WTC11 (cell line): ENCODE results near the gene SH3D21. TPM values are rescaled to one million over a fixed set of nuclear protein-coding genes. Genes with fewer than 3 reads are reported as not detected.

ENCODE experiments used
- ATAC-seq: fragments of 200-7000 bp; cut with Tn5 transposase; 2 replicates; pipeline ENCODE4 v1.10.0; 2021; ENCODE audit warnings: mild to moderate bottlenecking, moderate library complexity
- CTCF ChIA-PET: fragments of 300-600 bp; sonication (Branson Sonifier 250); formaldehyde crosslinking; loops from one replicate; lab custom pipeline; 2021; ENCODE audit warnings: antibody characterized with exemption; lab: Charles Lee
- POLR2A ChIA-PET: fragments of 350-600 bp; sonication (Branson Sonifier 250); formaldehyde crosslinking; loops from one replicate; lab custom pipeline; 2021; ENCODE audit warnings: antibody characterized with exemption; lab: Charles Lee
- DNase-seq: peaks from one replicate; pipeline ENCODE4 v3.0.0; 2021; ENCODE audit warnings: low spot score
- H3K27ac Mint-ChIP-seq: 2 replicates; pipeline ENCODE4 v1.8.0; 2021; ENCODE audit warnings: mixed read lengths
- H3K27me3 Mint-ChIP-seq: 2 replicates; pipeline ENCODE4 v1.8.0; 2021; ENCODE audit warnings: low read depth, mild to moderate bottlenecking, moderate library complexity, mixed read lengths
- H3K36me3 Mint-ChIP-seq: 2 replicates; pipeline ENCODE4 v1.8.0; 2021; ENCODE audit warnings: mixed read lengths
- H3K4me1 Mint-ChIP-seq: 2 replicates; pipeline ENCODE4 v1.8.0; 2022; ENCODE audit warnings: mixed read lengths
- H3K4me3 Mint-ChIP-seq: 2 replicates; pipeline ENCODE4 v1.8.0; 2021; ENCODE audit warnings: mild to moderate bottlenecking, moderate library complexity, mixed read lengths
- H3K9me3 Mint-ChIP-seq: 2 replicates; pipeline ENCODE4 v1.8.0; 2021; ENCODE audit warnings: mixed read lengths
- ATF1 ChIP-seq: sonication (generic); formaldehyde crosslinking; IDR thresholded peaks from 2 replicates; pipeline ENCODE4 v1.8.1; 2023; ENCODE audit warnings: mild to moderate bottlenecking, moderate library complexity, missing genetic modification reagents
- CREB1 ChIP-seq: sonication (generic); formaldehyde crosslinking; IDR thresholded peaks from 2 replicates; pipeline ENCODE4 v1.8.0; 2023; ENCODE audit warnings: mild to moderate bottlenecking, missing genetic modification reagents
- ESRRA ChIP-seq: sonication (generic); formaldehyde crosslinking; IDR thresholded peaks from 2 replicates; pipeline ENCODE4 v1.8.1; 2022; ENCODE audit warnings: mild to moderate bottlenecking, missing genetic modification reagents, borderline replicate concordance
- ETV6 ChIP-seq: sonication (generic); formaldehyde crosslinking; IDR thresholded peaks from 2 replicates; pipeline ENCODE4 v1.8.1; 2022; ENCODE audit warnings: mild to moderate bottlenecking, missing genetic modification reagents
- FOXK1 ChIP-seq: sonication (generic); formaldehyde crosslinking; IDR thresholded peaks from 2 replicates; pipeline ENCODE4 v1.8.0; 2022; ENCODE audit warnings: mild to moderate bottlenecking, moderate library complexity, missing genetic modification reagents
- IRF2 ChIP-seq: sonication (generic); formaldehyde crosslinking; IDR thresholded peaks from 2 replicates; pipeline ENCODE4 v1.8.0; 2022; ENCODE audit warnings: low read depth, missing genetic modification reagents, borderline replicate concordance
- KAT7 ChIP-seq: sonication (generic); formaldehyde crosslinking; IDR thresholded peaks from 2 replicates; pipeline ENCODE4 v1.8.1; 2023; ENCODE audit warnings: missing genetic modification reagents, mild to moderate bottlenecking, borderline replicate concordance
- NFATC4 ChIP-seq: fragments of 250-450 bp; sonication (Bioruptor Pico); IDR thresholded peaks from 2 replicates; pipeline ENCODE4 v1.9.0; 2021; ENCODE audit warnings: mild to moderate bottlenecking
- NFYB ChIP-seq: sonication (generic); formaldehyde crosslinking; conservative IDR thresholded peaks from 2 replicates; pipeline ENCODE4 v1.8.0; 2022; ENCODE audit warnings: low read depth, missing genetic modification reagents
- NR3C1 ChIP-seq: sonication (generic); formaldehyde crosslinking; conservative IDR thresholded peaks from 2 replicates; pipeline ENCODE4 v1.8.1; 2023; ENCODE audit warnings: low read depth, mild to moderate bottlenecking, missing genetic modification reagents
- RELA ChIP-seq: sonication (generic); formaldehyde crosslinking; IDR thresholded peaks from 2 replicates; pipeline ENCODE4 v1.8.1; 2022; ENCODE audit warnings: missing genetic modification reagents, mild to moderate bottlenecking, borderline replicate concordance
- TEAD4 ChIP-seq: sonication (generic); formaldehyde crosslinking; IDR thresholded peaks from 2 replicates; pipeline ENCODE4 v1.8.0; 2022; ENCODE audit warnings: mild to moderate bottlenecking, missing genetic modification reagents
- TP53 ChIP-seq: sonication (generic); formaldehyde crosslinking; IDR thresholded peaks from 2 replicates; pipeline ENCODE4 v1.8.1; 2023; ENCODE audit warnings: mild to moderate bottlenecking, missing genetic modification reagents
- total RNA-seq: library from RNA; stranded (reverse); gene quantifications from 3 replicates; pipeline ENCODE4 v1.2.3, GENCODE V29; 2021
- TF ChIP-seq, protein P1 (sequence below): sonication (generic); formaldehyde crosslinking; conservative IDR thresholded peaks from 2 replicates; pipeline ENCODE4 v1.8.1; 2023; ENCODE audit warnings: mild to moderate bottlenecking, low read depth, missing genetic modification reagents, moderate library complexity
- TF ChIP-seq, protein P2 (sequence below): sonication (generic); formaldehyde crosslinking; IDR thresholded peaks from 2 replicates; pipeline ENCODE4 v1.8.1; 2023; ENCODE audit warnings: mild to moderate bottlenecking, missing genetic modification reagents
- TF ChIP-seq, protein P3 (sequence below): sonication (generic); formaldehyde crosslinking; IDR thresholded peaks from 2 replicates; pipeline ENCODE4 v1.8.1; 2023; ENCODE audit warnings: mild to moderate bottlenecking, missing genetic modification reagents, moderate library complexity
- TF ChIP-seq, protein P4 (sequence below): fragments of 250-450 bp; sonication (Bioruptor Pico); IDR thresholded peaks from 2 replicates; pipeline ENCODE4 v1.9.0; 2021; ENCODE audit warnings: mild to moderate bottlenecking
- TF ChIP-seq, protein P5 (sequence below): sonication (generic); formaldehyde crosslinking; IDR thresholded peaks from 2 replicates; pipeline ENCODE4 v1.8.0; 2022; ENCODE audit warnings: mild to moderate bottlenecking, missing genetic modification reagents
- TF ChIP-seq, protein P6 (sequence below): sonication (generic); formaldehyde crosslinking; IDR thresholded peaks from 2 replicates; pipeline ENCODE4 v1.8.0; 2022; ENCODE audit warnings: mild to moderate bottlenecking, missing genetic modification reagents
- TF ChIP-seq, protein P7 (sequence below): sonication (generic); formaldehyde crosslinking; IDR thresholded peaks from 2 replicates; pipeline ENCODE4 v1.8.0; 2022; ENCODE audit warnings: missing genetic modification reagents
- TF ChIP-seq, protein P8 (sequence below): sonication (generic); formaldehyde crosslinking; IDR thresholded peaks from 2 replicates; pipeline ENCODE4 v1.8.1; 2023; ENCODE audit warnings: mild to moderate bottlenecking, missing genetic modification reagents

SH3D21 gene
- total RNA-seq, 1 experiment from 2014 or later: 22.1 TPM

DNA sequence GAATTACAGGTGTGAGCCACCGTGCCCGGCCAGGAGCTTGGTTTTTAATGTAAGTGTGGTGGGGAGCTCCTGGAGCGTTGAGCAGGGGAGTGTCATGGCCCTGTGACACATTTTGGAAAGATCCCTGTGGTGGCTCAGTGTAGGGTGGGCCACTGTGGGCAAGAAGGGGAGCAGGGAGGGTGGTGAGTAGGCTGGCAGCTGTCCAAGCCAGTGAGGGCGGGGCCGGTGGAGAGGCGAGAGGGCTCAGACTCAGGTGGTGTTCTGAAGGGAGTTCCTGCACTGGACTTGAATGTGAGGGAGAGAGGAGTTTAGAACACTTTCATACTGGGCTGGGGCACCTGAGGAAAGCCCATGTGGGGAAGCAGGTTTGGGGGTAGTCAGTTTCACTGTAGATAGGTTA lies 20.3 kb downstream of the SH3D21 start (continued):
- TF ChIP-seq, protein P1, sequence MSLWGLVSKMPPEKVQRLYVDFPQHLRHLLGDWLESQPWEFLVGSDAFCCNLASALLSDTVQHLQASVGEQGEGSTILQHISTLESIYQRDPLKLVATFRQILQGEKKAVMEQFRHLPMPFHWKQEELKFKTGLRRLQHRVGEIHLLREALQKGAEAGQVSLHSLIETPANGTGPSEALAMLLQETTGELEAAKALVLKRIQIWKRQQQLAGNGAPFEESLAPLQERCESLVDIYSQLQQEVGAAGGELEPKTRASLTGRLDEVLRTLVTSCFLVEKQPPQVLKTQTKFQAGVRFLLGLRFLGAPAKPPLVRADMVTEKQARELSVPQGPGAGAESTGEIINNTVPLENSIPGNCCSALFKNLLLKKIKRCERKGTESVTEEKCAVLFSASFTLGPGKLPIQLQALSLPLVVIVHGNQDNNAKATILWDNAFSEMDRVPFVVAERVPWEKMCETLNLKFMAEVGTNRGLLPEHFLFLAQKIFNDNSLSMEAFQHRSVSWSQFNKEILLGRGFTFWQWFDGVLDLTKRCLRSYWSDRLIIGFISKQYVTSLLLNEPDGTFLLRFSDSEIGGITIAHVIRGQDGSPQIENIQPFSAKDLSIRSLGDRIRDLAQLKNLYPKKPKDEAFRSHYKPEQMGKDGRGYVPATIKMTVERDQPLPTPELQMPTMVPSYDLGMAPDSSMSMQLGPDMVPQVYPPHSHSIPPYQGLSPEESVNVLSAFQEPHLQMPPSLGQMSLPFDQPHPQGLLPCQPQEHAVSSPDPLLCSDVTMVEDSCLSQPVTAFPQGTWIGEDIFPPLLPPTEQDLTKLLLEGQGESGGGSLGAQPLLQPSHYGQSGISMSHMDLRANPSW: no peak
- no peak for TF ChIP-seq ATF1 (CRISPR knock-in tag)
- no peak for TF ChIP-seq ETV6 (CRISPR knock-in tag)
- no peak for TF ChIP-seq TP53
- no peak for TF ChIP-seq NR3C1 (CRISPR knock-in tag)
- no peak for TF ChIP-seq NFYB (CRISPR knock-in tag)
- TF ChIP-seq TEAD4 (CRISPR knock-in tag): no peak
- TF ChIP-seq, protein P2, sequence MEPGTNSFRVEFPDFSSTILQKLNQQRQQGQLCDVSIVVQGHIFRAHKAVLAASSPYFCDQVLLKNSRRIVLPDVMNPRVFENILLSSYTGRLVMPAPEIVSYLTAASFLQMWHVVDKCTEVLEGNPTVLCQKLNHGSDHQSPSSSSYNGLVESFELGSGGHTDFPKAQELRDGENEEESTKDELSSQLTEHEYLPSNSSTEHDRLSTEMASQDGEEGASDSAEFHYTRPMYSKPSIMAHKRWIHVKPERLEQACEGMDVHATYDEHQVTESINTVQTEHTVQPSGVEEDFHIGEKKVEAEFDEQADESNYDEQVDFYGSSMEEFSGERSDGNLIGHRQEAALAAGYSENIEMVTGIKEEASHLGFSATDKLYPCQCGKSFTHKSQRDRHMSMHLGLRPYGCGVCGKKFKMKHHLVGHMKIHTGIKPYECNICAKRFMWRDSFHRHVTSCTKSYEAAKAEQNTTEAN: no peak
- TF ChIP-seq KAT7 (CRISPR knock-in tag): no peak
- no peak for TF ChIP-seq FOXK1 (CRISPR knock-in tag)
- no peak for TF ChIP-seq NFATC4 (CRISPR knock-in tag)

DNA sequence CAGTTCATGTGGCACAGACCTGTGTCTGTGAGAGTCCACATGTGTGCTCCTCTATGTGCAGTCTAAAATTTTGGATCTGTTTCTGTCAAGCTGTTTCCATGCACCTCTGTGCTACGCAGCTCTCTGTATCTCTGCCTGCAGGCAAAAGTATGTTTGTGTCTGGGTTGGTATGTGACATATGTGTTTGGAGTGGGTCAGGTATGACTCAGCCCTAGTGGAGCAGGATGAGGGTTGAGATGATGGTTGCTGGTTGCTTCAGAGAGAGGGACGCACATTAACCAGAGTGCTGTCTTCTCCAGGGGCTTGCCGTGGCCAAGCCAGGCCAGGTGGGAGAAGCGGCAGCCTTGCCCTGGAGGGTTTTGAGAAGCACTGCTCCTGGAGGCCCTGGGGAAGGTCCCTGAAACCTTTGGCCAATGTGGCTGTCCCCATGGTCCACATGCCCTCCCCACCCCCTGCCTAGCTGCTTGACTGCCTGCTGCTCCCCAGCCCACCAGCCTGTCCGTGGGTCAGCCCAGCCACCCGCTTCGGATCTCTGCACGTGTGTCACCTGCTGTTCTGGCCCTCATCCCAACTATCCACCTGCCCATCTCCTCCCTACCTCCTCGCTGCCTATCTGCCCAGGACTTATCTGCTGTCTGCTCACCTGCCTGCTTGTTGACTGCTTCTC lies 21.4 kb downstream of the SH3D21 start:
- peak overlapping the region; percentile 64; the same call in 1 of the 2 replicates for H3K27ac Mint-ChIP-seq

More for the DNA sequence above, 21.4 kb downstream of the SH3D21 start:
- ChIA-PET POLR2A (no interaction called here), CTCF (interaction anchor here (1.0 to 1.5 kb wide), 2 partner anchors 15 to 42 kb away, joined by 4 read pairs; no protein-coding TSS in a partner anchor)
- Mint-ChIP-seq H3K4me3 (no peak overlapping the region), H3K36me3 (no peaks in the 10 kb centered on the region), H3K4me1 (peaks cover 17% of the 10 kb centered on the region), H3K27me3 (peaks cover 18% of the 10 kb centered on the region), H3K9me3 (no peaks in the 10 kb centered on the region)
- no peak for DNase-seq
- ATAC-seq: no peak
- no peak for TF ChIP-seq CREB1 (CRISPR knock-in tag)
- TF ChIP-seq, protein P3, sequence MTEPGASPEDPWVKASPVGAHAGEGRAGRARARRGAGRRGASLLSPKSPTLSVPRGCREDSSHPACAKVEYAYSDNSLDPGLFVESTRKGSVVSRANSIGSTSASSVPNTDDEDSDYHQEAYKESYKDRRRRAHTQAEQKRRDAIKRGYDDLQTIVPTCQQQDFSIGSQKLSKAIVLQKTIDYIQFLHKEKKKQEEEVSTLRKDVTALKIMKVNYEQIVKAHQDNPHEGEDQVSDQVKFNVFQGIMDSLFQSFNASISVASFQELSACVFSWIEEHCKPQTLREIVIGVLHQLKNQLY (CRISPR knock-in tag): no peak
- TF ChIP-seq, protein P4, sequence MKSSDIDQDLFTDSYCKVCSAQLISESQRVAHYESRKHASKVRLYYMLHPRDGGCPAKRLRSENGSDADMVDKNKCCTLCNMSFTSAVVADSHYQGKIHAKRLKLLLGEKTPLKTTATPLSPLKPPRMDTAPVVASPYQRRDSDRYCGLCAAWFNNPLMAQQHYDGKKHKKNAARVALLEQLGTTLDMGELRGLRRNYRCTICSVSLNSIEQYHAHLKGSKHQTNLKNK: no peak
- TF ChIP-seq IRF2 (CRISPR knock-in tag): no peak
- TF ChIP-seq, protein P5, sequence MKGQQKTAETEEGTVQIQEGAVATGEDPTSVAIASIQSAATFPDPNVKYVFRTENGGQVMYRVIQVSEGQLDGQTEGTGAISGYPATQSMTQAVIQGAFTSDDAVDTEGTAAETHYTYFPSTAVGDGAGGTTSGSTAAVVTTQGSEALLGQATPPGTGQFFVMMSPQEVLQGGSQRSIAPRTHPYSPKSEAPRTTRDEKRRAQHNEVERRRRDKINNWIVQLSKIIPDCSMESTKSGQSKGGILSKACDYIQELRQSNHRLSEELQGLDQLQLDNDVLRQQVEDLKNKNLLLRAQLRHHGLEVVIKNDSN (CRISPR knock-in tag): no peak
- TF ChIP-seq, protein P6, sequence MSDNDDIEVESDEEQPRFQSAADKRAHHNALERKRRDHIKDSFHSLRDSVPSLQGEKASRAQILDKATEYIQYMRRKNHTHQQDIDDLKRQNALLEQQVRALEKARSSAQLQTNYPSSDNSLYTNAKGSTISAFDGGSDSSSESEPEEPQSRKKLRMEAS (CRISPR knock-in tag): no peak
- no peak for TF ChIP-seq RELA (CRISPR knock-in tag)
- TF ChIP-seq ESRRA: no peak
- TF ChIP-seq, protein P7, sequence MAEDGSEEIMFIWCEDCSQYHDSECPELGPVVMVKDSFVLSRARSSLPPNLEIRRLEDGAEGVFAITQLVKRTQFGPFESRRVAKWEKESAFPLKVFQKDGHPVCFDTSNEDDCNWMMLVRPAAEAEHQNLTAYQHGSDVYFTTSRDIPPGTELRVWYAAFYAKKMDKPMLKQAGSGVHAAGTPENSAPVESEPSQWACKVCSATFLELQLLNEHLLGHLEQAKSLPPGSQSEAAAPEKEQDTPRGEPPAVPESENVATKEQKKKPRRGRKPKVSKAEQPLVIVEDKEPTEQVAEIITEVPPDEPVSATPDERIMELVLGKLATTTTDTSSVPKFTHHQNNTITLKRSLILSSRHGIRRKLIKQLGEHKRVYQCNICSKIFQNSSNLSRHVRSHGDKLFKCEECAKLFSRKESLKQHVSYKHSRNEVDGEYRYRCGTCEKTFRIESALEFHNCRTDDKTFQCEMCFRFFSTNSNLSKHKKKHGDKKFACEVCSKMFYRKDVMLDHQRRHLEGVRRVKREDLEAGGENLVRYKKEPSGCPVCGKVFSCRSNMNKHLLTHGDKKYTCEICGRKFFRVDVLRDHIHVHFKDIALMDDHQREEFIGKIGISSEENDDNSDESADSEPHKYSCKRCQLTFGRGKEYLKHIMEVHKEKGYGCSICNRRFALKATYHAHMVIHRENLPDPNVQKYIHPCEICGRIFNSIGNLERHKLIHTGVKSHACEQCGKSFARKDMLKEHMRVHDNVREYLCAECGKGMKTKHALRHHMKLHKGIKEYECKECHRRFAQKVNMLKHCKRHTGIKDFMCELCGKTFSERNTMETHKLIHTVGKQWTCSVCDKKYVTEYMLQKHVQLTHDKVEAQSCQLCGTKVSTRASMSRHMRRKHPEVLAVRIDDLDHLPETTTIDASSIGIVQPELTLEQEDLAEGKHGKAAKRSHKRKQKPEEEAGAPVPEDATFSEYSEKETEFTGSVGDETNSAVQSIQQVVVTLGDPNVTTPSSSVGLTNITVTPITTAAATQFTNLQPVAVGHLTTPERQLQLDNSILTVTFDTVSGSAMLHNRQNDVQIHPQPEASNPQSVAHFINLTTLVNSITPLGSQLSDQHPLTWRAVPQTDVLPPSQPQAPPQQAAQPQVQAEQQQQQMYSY (CRISPR knock-in tag): no peak
- TF ChIP-seq, protein P8, sequence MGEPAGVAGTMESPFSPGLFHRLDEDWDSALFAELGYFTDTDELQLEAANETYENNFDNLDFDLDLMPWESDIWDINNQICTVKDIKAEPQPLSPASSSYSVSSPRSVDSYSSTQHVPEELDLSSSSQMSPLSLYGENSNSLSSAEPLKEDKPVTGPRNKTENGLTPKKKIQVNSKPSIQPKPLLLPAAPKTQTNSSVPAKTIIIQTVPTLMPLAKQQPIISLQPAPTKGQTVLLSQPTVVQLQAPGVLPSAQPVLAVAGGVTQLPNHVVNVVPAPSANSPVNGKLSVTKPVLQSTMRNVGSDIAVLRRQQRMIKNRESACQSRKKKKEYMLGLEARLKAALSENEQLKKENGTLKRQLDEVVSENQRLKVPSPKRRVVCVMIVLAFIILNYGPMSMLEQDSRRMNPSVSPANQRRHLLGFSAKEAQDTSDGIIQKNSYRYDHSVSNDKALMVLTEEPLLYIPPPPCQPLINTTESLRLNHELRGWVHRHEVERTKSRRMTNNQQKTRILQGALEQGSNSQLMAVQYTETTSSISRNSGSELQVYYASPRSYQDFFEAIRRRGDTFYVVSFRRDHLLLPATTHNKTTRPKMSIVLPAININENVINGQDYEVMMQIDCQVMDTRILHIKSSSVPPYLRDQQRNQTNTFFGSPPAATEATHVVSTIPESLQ (CRISPR knock-in tag): no peak
